GM12892 (cell line): Measurements from ENCODE around the gene RPS29.

Experiments used
- POLR2A ChIP-seq: IDR thresholded peaks from 2 replicates; pipeline ENCODE4 v1.6.1; 2011; ENCODE audit warnings: low read depth, low read length, control low read depth
- POLR2AphosphoS5 ChIP-seq: IDR thresholded peaks from 2 replicates; pipeline ENCODE4 v1.6.1; 2011; ENCODE audit warnings: low read depth, low read length, control low read depth

DNA sequence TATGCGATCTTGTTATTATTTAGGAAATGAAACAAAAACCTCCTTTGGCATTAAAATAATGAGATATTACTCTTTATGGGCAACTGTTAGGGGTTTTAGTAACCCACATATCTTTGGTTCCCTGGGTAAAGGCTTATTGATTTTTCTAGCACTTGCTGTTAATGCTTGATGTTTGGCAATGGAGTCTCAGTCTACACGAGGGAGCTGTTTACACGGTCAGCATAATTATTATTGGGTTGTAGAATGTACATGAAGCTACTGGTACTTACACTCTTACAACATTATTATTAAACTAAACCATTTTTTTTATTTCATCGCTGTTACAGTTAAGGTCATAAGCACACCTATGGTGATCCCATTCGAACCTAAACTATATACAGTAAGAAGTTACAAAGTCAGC, 12.1 kb downstream of the RPS29 start:
- TF ChIP-seq POLR2A (no peak), POLR2AphosphoS5 (no peak)
